PFSK-1 (cell line): ENCODE measurements around the gene MUS81.

Experiments
- POLR2AphosphoS5 ChIP-seq: IDR thresholded peaks from 2 replicates; pipeline ENCODE4 v1.6.1; 2012; ENCODE audit warnings: low read depth, mild to moderate bottlenecking, control low read depth, low read length, moderate library complexity
- SIN3A ChIP-seq: IDR thresholded peaks from 2 replicates; pipeline ENCODE4 v1.6.1; 2012; ENCODE audit warnings: mild to moderate bottlenecking, low read length, moderate library complexity, borderline replicate concordance; ENCODE audit not compliant: insufficient read depth
- TF ChIP-seq, protein P1 (sequence below), 2 experiments: IDR thresholded peaks; 2 replicates each; pipeline versions ENCODE4 v1.6.1 to v1.8.0; 2011 to 2012; ENCODE audit warnings: low read depth in 2 of 2, low read length in 2 of 2, control low read depth in 1 of 2, inconsistent platforms in 1 of 2, mild to moderate bottlenecking in 1 of 2, moderate library complexity in 1 of 2; ENCODE audit not compliant: insufficient read depth in 1 of 2

DNA sequence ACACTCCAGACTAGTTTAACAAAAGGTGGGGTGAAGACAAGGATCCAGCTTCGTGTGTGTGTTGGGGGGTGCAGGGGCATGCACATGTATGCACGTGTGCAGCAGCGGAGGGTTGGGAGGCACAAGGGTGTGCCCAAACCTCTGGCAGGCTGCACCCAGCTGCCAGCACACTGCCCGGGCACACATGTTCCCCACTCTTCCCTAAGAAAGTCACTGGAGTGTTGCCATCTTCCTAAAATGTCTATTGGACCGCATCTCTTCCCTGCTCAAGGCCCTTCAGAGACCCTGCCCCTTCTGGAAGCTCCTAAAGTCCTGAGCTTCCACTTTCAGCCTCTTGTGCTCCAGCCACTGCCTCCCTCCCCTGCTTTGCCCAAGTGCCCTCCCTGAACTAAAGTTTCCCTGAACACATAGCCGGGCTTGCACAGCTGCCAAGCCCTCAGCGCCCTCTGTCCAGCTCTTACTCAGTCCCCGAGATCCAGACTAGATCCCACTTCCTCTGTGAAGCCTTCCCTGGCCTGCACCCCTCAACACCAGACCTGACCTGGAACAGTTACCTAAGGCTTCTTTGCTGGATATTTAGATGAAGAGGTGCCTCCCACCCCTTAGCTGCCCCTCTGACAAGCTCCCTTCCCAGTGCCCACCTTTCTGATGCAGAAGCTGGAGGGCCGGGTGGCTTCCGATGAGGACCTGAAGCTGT, 8.3 kb upstream of the MUS81 start:
- TF ChIP-seq, protein P1, sequence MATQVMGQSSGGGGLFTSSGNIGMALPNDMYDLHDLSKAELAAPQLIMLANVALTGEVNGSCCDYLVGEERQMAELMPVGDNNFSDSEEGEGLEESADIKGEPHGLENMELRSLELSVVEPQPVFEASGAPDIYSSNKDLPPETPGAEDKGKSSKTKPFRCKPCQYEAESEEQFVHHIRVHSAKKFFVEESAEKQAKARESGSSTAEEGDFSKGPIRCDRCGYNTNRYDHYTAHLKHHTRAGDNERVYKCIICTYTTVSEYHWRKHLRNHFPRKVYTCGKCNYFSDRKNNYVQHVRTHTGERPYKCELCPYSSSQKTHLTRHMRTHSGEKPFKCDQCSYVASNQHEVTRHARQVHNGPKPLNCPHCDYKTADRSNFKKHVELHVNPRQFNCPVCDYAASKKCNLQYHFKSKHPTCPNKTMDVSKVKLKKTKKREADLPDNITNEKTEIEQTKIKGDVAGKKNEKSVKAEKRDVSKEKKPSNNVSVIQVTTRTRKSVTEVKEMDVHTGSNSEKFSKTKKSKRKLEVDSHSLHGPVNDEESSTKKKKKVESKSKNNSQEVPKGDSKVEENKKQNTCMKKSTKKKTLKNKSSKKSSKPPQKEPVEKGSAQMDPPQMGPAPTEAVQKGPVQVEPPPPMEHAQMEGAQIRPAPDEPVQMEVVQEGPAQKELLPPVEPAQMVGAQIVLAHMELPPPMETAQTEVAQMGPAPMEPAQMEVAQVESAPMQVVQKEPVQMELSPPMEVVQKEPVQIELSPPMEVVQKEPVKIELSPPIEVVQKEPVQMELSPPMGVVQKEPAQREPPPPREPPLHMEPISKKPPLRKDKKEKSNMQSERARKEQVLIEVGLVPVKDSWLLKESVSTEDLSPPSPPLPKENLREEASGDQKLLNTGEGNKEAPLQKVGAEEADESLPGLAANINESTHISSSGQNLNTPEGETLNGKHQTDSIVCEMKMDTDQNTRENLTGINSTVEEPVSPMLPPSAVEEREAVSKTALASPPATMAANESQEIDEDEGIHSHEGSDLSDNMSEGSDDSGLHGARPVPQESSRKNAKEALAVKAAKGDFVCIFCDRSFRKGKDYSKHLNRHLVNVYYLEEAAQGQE (IDR thresholded peaks at IDR 0.05; ENCODE audit: insufficient read depth in 1 of 2, low read depth in 2 of 2, low read length in 2 of 2): no peak
- no peak for TF ChIP-seq SIN3A
- TF ChIP-seq POLR2AphosphoS5: peak; percentile 12; the same call in 1 of the 2 replicates
